ENCODE data around the gene FMN2.
"Not testable (repeated sequence)": the region's sequence is repeated elsewhere in the genome, so short reads cannot be mapped to it uniquely, and the experiment has no call there.

The FMN2 gene

GRCh38 chr1:240322943-240323342 is 231.3 kb downstream of the FMN2 start:
- no peak for DNase-seq

GRCh38 chr1:240328382-240328781 is 236.7 kb downstream of the FMN2 start:
- DNase-seq = not testable (repeated sequence)

GRCh38 chr1:240329443-240329842 is 237.8 kb downstream of the FMN2 start:
- DNase-seq = no peak

GRCh38 chr1:240332672-240333071 is 241.0 kb downstream of the FMN2 start:
- DNase-seq = no peak

- no peak for DNase-seq
Measured at GRCh38 chr1:240337781-240338180, 246.1 kb downstream of the FMN2 start.

DNA sequence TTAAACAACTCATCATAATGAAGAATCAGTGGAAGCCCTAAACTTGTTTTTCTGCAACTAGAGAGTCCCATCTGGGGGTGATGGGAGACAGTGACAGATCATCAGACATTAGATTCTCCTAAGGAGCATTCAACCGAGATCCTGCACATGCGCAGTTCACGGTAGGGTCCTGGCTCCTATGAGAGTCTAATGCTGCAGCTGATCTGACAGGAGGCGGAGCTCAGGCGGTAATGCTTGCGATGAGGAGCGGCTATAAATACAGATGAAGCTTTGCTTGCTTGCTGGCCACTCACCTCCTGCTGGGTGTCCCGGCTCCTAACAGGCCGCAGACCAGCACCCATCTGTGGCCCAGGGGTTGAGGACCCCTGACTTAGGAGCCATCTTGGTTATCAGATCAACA is 247.2 kb downstream of the FMN2 start:
- DNase-seq = no peak

- DNase-seq = no peak
Measured at GRCh38 chr1:240341365-240342250, 249.9 kb downstream of the FMN2 start.

DNA sequence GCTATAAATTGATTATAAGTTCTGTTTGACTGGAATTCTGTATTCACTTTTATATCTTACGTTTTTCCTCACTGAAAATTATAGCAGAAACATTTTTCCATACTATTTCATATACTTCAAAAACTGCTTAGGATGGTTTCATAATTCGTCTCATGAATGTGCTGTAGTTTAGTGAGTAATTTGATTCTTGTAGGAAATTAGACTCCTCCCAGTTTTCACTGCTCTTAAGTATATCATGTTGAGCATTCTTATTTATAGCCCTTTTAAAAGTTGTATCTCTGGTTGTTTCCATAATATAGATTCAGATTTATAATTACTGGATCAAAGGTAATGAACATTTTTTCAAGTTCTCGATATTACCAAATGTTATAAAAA is 250.6 kb downstream of the FMN2 start:
- no peak for DNase-seq

DNA sequence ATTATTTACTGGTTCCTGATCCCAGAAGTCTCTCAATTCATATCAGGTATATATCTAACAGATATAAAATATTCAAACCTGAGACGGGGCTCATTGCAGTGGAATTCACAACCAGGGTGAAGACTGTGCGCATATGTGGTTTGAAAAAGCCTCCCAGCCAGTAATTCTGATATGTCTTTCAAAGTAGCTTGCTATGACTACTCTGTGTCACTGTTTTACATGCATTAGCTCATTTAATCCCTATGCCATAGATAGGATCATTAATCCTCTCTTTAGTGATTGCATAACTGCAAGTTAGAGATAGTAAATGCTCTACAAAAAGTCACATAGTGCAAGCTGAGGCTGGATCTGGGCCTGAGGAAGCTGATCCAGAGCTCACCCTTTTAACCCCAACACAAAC is 251.4 kb downstream of the FMN2 start:
- no peak for DNase-seq

GRCh38 chr1:240343966-240344365 is 252.3 kb downstream of the FMN2 start:
- no peak for DNase-seq

DNA sequence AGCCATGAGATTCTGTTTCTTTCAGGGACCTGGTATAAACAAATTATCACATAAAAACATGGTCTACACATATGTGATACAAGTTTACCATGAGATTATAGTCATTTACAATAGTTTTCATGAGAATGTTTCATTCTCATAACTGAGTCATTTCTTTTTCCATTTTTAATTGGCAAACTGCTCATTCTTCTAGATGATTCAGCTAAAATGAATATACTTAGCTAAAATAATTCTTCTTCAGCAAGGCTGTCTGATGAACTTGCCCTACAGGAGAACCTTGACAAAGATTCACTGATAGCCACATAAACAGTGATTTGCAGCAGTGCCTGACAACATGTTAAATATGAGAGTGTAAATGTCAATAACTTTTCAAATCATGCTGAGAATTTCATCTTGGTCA is 253.2 kb downstream of the FMN2 start:
- no peak for DNase-seq

GRCh38 chr1:240349695-240350094 is 258.0 kb downstream of the FMN2 start:
- no peak for DNase-seq

DNA sequence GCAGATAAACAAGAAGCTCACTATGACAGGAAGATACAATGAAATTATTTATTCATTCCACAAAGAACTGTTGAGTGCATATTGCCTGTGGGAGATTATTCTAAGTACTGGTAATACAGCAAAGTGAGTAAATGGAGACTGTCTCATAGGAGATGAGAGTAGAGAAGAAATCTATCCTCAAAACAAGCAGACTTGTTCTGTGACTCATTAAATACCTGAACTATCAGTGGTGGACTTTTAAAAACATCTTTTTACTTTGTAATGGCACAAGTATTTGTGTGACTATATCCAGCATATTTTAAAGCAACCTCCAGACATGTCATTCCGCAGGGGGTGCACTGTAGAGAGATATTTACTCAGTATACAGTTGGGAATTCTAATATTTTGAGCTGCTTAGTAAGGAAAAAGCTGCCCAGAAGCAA is 259.2 kb downstream of the FMN2 start:
- DNase-seq = no peak

DNA sequence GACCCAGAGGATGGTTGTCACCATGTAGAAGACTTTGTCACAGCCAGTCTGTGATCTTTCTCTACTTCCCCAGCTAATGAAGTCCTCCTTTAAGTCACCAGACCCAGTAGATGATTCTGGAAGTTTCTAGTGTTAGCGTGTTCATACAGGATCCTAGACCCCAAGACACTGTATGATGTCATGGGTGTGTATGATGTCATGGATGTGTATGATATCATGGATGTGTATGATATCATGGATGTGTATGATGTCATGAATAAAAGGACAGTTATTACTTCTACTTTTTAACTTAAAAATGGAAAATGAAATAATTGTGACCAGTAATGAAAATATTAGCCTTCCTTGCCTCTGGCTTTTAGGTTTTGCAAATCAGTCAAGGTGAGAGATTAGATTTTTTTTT is 260.0 kb downstream of the FMN2 start:
- DNase-seq = no peak

DNA sequence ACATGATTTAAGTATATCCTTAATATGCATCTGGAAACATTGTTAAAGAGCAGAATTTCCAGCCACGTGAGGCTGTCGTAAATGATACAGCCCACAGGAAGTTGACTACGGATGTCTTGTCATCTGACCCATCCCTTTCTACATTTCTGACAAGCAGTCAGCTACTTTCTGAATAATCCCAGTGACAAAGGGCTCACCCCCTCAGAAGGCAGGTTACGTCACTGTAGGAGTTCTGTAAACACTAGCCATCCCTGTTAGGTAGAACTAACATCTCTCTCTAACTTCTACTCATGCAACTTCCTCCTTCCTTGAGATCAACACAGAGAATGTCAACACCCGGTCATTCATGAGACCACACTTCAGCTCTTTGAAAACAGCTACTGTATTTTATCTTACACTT is 261.1 kb downstream of the FMN2 start:
- no peak for DNase-seq

- no peak for DNase-seq
Measured at GRCh38 chr1:240356568-240356967, 264.9 kb downstream of the FMN2 start.

- no peak for DNase-seq
Measured at GRCh38 chr1:240362046-240362445, 270.4 kb downstream of the FMN2 start.

DNA sequence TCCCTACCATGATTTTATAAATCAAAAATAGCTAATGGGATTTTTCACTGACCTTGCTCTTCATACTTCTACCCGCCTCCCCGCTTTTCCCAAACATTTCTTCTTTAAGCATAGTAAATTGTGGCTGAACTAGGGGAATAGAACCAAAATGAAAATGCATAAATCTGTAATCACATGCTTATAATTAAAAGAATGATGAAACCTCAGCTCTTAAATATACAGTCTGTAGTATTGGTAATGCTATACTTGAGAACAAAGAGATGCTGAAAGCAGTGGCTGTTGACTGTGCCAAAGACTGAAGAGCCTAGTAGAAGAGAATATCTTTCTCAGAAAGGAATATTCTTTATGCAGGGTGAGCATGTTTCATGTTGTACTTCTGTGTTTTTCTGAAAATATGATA is 271.1 kb downstream of the FMN2 start:
- DNase-seq = no peak

DNA sequence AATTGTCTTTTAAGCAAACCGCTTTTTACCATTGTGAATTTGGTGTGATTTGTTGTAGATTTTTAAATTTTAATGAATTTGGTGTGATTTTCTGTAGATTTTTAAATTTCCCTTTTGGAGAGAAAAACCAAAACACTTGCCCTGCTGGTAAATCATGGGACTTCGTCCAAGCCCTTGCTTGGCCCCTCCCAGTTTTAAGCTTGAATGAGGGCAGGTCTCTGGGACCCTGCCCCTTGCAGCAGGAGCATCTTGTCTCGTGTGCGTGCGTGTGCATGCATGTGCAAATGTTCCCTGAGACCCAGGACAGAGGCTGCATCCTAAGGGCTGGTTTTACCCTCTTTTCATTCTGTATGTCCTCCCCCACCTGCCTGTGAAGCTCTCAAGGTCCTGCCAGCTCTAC is 271.6 kb downstream of the FMN2 start:
- DNase-seq = no peak

GRCh38 chr1:240363914-240364313 is 272.2 kb downstream of the FMN2 start:
- no peak for DNase-seq

DNA sequence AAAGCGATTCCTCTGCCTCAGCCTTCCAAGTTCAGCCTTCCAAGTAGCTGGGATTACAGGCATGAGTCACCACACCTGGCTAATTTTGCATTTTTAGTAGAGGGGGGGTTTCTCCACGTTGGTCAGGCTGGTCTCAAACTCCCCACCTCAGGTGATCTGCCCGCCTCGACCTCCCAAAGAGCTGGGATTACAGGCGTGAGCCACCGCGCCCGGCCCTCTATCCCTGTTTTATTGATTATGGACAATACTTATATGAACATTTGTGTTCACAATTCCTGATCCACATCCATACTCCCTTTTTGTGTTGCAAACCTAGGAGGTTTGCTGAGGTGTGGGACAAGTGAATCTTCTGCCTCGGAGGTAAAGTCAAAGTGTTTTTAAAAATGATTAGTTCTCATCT is 275.0 kb downstream of the FMN2 start:
- no peak for DNase-seq

GRCh38 chr1:240385551-240385950 is 293.9 kb downstream of the FMN2 start:
- no peak for DNase-seq

- DNase-seq = no peak
Measured at GRCh38 chr1:240385985-240386978, 294.6 kb downstream of the FMN2 start.

- DNase-seq = no peak
Measured at GRCh38 chr1:240387051-240387450, 295.4 kb downstream of the FMN2 start.

Measured in activated CD4-positive, alpha-beta T cell treated with anti-CD3 and anti-CD28 coated beads, Interleukin-2, amount 50 U/mL, for 4 hours (primary cell).